GM12801 (cell line): ENCODE results near the gene RPL3.

Source experiments
- CTCF ChIP-seq: IDR thresholded peaks from one replicate; pipeline ENCODE4 v1.5.1; 2011; ENCODE audit warnings: control low read depth; ENCODE audit not compliant: insufficient read length; ENCODE audit errors: extremely low read depth

The RPL3 gene

GRCh38 chr22:39276440-39277141 lies 42.8 kb downstream of the RPL3 start:
- no peak for TF ChIP-seq CTCF

DNA sequence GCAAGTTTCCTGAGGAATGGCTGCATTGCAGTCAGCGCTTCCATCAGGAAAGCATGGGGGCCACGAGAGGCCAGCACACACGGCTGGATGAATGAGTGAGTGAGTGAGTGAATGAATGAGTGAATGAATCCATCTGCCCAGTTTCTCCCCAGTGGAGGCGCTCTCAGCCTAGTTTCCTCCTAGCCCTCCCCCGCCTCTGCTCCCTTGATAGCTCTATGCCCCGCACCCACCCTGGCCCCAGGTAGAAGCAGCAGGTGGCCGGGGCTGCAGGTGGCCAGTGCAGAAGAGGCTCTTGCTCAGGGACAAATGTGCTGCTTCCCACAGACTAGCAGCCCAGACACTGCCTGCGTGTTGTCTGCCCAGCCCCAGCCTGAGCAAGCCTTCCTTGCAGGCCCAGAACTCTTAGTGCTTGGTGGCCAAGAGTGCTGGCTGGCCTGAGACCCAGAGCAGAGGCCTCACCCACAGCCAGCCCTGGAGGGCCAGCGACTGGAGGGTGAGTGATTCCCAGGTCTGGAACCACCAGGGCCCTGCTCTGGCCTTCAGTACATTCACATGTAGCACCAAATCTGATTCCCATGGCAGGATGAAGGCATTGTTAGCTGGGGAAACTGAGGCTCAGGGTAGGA lies 43.5 kb downstream of the RPL3 start:
- no peak for TF ChIP-seq CTCF

DNA sequence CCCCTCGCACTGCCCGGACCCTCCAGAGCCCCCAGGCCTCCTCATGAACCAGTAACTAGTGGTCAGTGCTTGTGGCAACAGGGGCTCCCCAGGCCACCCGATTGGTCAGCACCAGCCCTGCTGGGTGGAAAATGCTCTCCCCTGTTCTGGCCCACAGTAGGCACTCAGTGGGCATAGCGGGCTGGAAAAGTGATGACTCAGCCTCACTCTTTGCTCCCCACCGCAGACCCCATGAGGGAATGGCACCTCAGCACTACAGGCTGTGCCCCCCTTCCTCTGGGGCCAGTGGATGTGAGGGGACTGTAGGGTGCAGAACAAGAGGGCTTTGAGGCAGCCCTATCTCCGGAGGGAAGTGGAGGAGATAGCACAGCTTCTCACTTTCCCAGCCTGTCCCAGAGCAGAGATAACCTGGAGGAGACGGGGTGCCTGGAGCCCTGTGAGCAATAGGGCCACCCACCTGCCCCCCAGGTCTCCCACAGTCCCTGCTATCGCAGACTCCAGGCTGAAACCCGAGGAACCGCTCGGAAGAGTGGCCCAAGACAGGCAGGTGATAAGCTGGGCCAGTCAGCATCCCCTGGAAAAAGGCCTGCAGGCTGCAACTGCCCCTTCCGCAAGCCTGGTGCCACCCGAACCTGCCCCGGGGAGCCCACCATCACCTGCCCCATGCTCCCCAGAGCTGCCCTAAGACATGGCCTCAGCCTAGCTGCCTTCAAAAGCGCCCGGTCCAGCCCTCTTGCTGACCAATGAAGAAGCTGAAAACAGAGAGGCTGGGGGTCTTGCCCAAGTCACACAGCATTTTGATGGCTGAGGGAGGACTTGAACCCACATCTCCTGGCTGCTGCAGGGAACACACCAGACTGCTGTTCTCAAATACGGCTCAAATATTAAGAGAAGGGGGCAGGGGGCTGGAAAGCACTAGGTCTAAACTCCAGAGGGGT lies 45.2 kb downstream of the RPL3 start:
- no peak for TF ChIP-seq CTCF

DNA sequence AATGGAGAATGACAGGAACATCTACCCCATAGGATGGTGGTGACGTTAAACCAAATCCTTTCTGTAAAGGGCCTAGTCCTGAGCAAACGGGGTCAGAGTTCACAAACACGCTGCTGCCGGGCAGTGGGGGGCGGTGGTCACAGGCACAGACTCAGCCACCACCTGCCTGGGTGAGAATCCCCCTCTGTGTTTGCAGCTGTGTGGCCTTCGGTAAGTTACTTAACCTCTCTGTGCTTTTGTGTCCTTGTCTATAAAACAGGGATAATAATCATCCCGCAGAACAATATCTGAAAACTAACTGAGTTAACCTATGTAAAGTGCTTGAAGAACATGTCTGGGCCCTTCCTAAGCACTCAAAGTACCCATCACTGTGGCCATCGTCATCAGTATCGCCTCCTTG lies 48.6 kb downstream of the RPL3 start:
- no peak for TF ChIP-seq CTCF

- TF ChIP-seq CTCF: no peak
These were observed 49.1 kb downstream of the RPL3 start for GRCh38 chr22:39270280-39270679.

- no peak for TF ChIP-seq CTCF
These were observed 50.2 kb downstream of the RPL3 start for GRCh38 chr22:39269095-39269790.

- TF ChIP-seq CTCF: no peak
These were observed 50.8 kb downstream of the RPL3 start for GRCh38 chr22:39268645-39269044.
